GM18907 (cell line): Measurements from ENCODE around the gene RELCH.
"Not testable (repeated sequence)": the region's sequence is repeated elsewhere in the genome, so short reads cannot be mapped to it uniquely, and the experiment has no call there.

Experiments
- ATAC-seq: cut with Tn5 transposase; IDR thresholded peaks from one replicate; pipeline ENCODE4 v1.9.1; 2021; ENCODE audit warnings: mild to moderate bottlenecking, moderate library complexity; ENCODE audit not compliant: unreplicated experiment

Gene RELCH

GRCh38 chr18:62186774-62187542 lies at the start of gene RELCH, which contains the start of gene PIGN:
Gene RELCH, plus strand, starts transcription at chr18:62187255. Its CDS starts 251 bp downstream, at chr18:62187506.
Gene PIGN, minus strand, starts transcription at chr18:62187056. Its CDS starts 25,703 bp downstream, at chr18:62161353.
- ATAC-seq = peak; percentile 95

GRCh38 chr18:62138461-62139235 lies 48.4 kb upstream of the RELCH start:
- ATAC-seq = no peak

GRCh38 chr18:62140259-62140658 lies 46.8 kb upstream of the RELCH start:
- ATAC-seq = no peak

GRCh38 chr18:62144338-62144737 lies 42.7 kb upstream of the RELCH start:
- ATAC-seq = no peak

GRCh38 chr18:62151068-62151771 lies 35.8 kb upstream of the RELCH start:
- ATAC-seq = no peak

- ATAC-seq = peak; percentile 72
Measured at GRCh38 chr18:62152844-62153243, 34.2 kb upstream of the RELCH start.

GRCh38 chr18:62157843-62158242 lies 29.2 kb upstream of the RELCH start:
- ATAC-seq = no peak

- ATAC-seq = no peak
Measured at GRCh38 chr18:62164310-62164709, 22.7 kb upstream of the RELCH start.

- no peak for ATAC-seq
Measured at GRCh38 chr18:62164855-62165487, 22.1 kb upstream of the RELCH start.

GRCh38 chr18:62165583-62165982 lies 21.5 kb upstream of the RELCH start:
- no peak for ATAC-seq

- not testable (repeated sequence) for ATAC-seq
Measured at GRCh38 chr18:62166524-62166923, 20.5 kb upstream of the RELCH start.

GRCh38 chr18:62170857-62171256 lies 16.2 kb upstream of the RELCH start:
- ATAC-seq = no peak

GRCh38 chr18:62172298-62172697 lies 14.8 kb upstream of the RELCH start:
- no peak for ATAC-seq

- no peak for ATAC-seq
Measured at GRCh38 chr18:62175521-62175920, 11.5 kb upstream of the RELCH start.

GRCh38 chr18:62177271-62177670 lies 9.8 kb upstream of the RELCH start:
- no peak for ATAC-seq

- peak; percentile 43 for ATAC-seq
Measured at GRCh38 chr18:62179213-62179612, 7.8 kb upstream of the RELCH start.

GRCh38 chr18:62182220-62182619 lies 4.8 kb upstream of the RELCH start:
- ATAC-seq = no peak

GRCh38 chr18:62183578-62184195 lies 3.4 kb upstream of the RELCH start:
- ATAC-seq = no peak

GRCh38 chr18:62186499-62186773 lies 619 bp upstream of the RELCH start:
- no peak for ATAC-seq
